Inflammatory macrophage (primary cell): Measurements from ENCODE around the gene PLEKHA3.
A peak's percentile ranks its signal among the peaks of the same experiment; 100 is the strongest.
"Not testable (repeated sequence)": the region's sequence is repeated elsewhere in the genome, so short reads cannot be mapped to it uniquely, and the experiment has no call there.

Source experiments
- DNase-seq, 2 donors: peaks; one replicate each; pipeline ENCODE4 v3.0.0-alpha.2; 2020 to 2022
- total RNA-seq, 18 experiments: gene quantifications; one replicate each; lab custom pipeline; 2026; ENCODE audit warnings: mixed read lengths in 6 of 18, inconsistent platforms in 2 of 18; lab: John Stamatoyannopoulos, UW

The PLEKHA3 gene
- total RNA-seq: 17.3 to 67.0 (median 39.1) reads per million in 18 experiments

DNA sequence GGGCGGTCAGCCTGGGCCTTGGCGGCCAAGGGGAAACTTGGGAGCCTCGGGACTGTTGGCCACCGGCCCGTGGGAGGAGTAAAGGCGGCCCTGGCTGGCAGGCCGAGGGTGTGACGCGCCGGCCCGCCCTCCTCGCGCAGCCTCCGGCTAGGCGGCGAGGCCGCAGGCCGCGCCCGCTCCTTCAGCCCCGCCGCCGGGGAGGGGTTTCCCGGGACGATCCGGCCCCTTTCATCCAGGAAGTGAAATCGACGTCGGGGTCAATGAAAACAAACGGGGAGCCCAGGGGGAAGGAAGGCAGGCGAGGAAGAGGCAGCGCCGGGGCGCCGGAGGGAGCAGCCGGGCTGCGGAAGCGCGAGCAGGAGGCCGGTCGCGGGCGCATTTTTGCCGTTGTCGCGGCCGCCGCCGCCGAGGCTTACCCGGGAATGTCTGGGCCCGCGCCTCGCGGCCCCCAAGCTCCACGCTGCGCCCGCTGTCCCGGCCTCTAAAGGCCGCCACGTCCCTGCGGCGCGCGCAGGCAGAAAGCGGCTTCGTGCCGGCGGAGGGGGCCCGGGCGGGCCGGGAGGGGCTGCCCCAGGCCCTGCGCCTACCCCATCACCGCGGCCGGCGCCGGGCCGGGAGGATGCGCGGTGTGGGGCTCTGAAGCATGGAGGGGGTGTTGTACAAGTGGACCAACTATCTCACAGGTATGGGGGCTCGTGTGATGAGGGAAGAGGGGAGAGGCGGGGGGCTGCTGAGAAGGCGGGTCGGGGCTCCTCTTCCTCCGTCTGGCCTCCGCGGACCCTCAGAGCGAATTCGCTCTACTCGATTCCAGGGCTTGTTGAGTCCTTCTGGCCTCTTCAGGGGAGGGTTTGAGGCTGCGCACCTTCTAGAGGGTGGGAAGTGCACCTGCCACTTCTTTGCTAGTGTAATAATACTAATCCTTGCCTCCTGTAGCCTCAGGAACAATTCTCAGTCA is at the start of gene PLEKHA3:
Gene PLEKHA3, plus strand, starts transcription at position 231 of the 955 bp plus-strand sequence. Its CDS starts 413 bp downstream, at position 644.
- DNase-seq: peak; percentile 95 to 98

DNA sequence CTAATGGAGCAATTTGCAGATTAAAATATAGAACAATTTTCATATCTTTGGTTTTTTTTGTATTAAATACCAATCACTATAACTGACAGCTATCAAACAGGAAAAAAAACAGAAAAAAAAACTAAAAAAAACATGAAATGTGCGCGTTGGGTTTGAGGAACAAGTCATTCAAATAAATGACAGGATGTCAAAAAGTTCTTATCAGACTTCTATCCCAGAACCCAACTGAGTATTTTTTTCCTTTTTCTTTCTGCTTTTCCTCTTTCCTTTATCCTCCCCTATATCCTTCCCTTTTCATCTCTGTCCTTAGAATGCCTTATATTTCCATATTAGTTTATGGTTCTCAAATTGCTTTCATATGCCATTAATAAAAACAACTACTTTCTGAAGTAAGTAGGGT is 43.6 kb upstream of the PLEKHA3 start:
- no peak for DNase-seq

DNA sequence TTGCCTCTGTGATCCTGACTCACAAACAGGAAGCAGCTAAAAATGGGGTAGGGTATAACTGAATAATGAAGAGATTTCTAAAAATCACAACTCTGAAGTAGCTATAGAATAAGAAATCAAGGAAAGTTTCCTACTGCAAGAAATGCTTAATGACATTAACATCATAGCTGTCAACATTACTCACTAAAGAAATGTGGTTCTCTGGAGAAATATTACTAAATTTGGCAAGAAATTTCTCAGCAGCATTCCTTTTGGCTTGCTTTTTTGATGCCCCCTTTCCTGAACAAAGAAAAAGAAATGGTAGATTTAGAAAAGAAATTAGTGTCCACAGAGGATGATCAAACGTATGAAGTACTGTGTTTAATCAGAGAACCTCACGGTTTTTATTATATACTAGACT is 38.8 kb upstream of the PLEKHA3 start:
- DNase-seq: no peak

DNA sequence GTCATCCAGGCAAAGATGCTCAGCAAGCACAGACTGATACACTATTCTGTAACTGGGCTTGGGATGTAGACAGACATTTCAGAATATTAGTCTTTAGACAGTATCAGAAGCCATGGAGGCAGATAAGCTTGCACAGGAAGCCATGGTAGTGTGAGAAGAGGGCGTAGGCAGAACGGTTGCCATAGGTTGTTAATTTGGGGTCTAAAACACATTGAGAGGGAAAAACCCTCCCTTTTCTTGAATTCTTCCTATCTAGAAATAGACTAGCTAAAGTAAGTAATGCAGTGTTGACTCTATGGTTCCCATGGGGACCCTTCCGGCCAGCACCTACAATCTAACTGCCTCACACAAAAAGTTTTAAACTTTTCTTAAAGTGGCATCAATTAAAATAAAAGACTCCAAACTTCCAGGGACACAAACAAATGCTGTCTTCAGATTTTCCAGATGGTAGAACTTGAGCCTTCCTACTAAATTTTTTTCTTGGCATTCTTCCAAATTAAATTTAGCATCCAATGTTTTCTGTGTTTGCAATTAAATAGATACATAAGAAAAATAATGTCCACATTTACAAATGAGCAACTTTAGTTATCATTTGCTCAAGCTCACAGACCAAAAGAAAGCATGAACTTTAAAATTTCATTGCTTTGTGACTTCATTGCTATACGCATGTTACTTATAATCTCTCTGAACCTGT is 31.1 kb upstream of the PLEKHA3 start:
- DNase-seq: no peak

DNA sequence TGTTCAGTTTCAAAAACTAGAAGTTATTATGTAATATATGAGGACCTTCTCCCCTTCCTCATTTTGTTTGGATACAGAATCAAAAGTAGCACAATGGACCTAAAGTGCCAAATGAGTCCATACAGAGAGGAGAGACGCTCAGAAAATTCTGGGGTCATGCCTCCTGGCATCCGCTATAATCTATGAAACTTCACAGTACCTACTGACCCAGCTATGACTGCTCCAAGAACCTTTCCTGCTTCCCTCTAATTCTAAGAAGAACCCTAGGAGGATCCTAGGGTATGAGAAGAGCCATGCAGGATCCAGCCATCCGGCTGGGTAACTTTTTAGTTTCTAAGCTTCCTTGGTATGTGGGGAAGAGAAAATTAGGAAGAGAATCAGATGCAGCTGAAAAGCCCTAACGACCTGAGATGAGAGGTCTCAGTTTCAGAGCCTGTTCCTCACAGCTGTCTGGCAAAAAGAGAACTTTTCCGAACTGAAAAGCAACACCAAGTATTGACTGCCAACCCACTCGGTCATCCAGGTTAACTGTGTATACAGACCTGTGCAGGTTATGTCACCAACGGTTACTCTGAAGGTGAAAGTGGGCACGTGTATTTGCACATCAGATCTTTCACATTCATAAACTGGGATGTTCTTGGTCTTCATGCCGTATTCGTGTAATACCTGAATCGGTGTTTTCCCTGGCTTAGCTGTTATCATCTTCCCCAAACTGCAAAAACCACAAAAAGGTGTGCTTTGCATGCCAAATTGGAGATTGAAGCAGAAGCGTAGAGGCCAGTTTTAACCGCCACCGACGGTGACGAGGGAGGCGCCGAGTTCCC is 30.3 kb upstream of the PLEKHA3 start:
- peak in 1 of 2 donors; percentile 6 for DNase-seq

DNA sequence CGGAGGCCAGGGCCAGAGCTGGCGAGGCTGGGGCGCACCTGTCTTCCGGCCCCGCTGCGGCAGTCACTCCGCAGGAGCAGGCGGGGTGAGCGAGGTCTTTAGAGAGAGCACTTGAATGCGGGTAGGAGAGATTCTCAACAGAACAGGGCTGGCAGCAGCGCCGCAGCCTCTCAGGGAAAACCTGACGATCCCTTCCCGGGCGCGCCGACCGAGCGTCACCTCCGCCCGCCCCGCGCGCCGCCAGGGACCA is 29.8 kb upstream of the PLEKHA3 start:
- DNase-seq: no peak

DNA sequence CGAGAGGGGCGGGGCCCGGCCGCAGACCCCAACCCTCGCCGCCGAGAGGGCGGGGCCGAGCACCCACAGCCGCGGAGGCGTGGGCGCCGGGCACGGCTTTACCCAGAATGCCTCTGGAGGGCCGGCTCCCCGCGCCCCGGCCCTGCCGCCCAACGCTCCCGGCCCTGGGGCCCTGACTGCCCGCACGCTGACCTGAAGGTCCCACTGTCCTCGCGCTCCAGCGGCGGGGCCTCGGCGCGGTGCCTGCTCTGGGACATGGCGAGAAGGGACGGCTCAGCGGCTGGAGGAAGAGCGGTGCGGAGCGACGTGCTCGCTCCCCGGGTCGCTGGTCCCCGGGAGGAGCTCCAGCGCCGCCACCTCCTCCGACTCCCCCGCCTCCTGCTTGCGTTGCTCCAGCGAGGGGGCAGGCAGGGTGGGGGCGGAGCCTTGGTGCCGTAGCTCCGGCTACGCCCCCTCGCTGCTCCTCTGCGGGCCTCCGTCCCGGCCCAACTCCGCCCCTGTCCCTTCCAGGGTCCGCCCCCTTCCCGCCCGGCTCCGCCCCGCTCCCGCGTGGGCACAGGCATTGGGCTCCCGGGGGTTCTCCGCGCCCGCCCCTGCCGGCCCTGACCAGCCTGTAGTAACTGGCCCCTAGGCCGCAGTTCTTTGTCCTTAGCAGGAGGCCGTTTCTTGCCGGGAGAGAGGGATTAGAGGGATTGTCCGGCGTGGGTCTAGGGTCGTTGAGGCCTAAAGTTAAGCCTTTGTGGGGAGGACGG is 29.3 kb upstream of the PLEKHA3 start, which contains the start of the genes PJVK and PRKRA:
Gene PJVK, plus strand, starts transcription at position 605 of the 752 bp plus-strand sequence. CDS start 2,032 bp downstream, outside the sequence.
Gene PRKRA, minus strand, starts transcription at position 402 of the 752 bp plus-strand sequence. Its CDS starts 145 bp downstream, at position 257.
- peak; percentile 97 to 98 for DNase-seq

DNA sequence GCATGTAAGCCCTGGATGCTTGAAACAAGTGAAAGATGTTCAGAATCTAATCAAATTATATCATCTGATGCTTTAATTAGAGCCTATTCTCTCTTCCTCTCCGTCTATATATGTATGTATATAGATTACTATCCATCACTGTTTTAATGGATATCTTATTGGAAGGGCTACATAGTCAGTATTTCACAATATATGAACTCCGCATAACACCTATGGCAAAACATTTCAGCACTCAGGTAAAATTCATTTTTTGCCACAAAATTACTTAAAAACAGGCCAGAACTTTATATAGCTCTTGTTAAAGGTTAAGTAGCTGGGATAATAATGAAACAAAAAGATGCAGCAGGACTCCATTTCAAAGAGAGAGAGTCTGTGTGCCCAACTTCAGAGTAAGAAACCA is 27.9 kb upstream of the PLEKHA3 start:
- DNase-seq: no peak

DNA sequence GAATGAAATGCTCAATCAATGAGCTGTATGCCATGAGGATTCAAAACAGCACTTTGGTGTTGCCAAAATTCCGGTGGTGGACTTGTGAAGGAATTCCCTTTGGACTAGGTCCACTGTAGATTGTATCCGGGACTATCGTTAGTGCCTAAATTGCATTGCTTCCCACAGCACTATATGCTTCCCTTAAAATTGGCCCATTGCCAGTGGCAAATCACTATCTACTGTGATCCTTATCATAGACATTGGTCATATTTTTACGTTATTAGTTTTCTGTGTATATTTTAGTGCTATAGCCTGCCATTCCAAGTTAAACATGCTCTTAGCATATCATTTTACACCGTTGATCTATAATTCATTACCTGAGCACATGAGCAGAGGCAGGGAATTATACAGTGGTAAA is 27.4 kb upstream of the PLEKHA3 start:
- no peak for DNase-seq

DNA sequence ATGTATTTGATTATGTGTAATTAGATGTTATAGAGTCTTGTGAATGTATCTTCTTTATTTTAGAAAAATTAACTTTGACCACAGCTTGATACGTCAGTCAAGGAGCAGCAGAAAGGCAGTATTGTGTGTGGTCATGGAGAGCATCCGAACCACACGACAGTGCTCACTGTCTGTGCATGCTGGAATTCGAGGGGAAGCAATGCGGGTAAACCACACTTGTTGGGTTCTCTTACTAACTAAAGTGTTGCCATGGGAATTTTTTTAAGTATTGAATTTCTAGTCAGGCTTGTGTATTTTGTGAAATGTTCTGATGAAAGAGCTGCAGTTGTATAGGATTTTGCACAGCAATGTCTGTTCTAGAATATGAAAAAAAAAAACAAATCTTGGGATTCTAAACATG is 24.3 kb upstream of the PLEKHA3 start:
- no peak for DNase-seq

DNA sequence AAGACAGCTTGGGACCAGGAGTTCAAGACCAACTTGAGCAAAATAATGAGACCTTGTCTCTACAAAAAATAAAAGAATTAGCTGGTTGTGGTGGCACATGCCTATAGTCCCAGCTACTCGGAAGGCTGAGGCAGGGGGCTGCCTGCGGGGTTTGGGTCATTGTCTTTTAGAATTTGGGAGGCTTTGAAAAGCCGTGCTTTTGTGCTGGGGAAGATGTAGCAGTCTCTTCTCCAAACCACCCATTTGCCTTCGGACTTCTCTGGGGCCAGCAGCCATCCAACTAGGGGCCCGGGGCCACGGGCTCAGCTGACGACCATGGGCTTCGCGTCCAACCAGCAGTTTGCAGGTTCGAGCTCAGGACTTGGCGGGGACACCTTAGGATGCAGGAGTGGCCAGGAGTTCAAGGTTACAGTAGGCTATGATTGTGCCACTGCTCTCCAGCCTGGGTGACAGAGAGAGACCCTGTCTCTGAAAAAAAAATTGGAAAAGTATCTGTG is 22.8 kb upstream of the PLEKHA3 start:
- DNase-seq: no peak

DNA sequence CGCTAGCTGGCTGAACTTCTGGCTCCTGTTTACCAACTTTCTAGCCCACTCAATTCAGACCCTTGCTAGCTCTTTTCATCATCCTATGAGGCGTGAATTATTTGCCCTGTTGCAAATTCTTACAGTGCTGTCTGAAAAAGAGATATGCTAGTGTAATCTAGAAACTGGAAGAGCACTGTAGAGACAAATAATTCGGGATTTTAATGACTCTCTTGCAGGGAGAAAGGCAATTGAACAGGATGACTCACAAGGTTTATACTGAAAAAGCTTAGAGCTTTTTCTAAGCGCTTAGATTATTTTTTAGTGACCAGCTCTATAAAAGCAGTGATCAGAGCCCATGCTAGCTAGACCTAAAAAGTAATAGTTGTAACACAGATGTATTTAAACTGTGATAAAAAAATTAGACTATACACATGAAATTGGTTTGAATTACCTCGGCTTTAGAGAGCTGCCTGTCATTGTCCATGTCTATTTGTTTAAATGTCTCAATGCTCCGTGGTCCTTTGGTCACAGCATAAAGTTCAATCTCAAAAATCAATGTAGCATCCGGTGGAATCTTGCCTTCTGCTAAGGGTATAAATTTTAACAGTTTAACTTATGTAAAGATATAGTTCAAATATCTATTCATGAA is 10.9 kb upstream of the PLEKHA3 start:
- DNase-seq: no peak

DNA sequence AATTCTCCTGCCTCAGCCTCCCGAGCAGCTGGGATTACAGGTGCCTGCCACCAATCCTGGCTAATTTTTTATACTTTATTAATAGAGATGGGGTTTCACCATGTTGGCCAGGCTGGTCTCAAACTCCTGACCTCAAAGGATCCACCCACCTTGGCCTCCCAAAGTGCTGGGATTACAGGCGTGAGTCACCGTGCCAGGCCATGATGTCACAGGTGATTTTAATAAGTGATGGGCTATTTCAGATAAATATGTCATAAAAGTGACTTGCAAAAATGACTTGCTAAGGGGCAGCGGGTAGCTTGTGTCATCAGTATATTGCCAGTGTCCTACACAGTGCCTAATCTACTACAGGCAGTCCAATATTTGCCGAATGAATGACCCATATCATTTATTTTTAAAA is 8.9 kb upstream of the PLEKHA3 start:
- not testable (repeated sequence) for DNase-seq

DNA sequence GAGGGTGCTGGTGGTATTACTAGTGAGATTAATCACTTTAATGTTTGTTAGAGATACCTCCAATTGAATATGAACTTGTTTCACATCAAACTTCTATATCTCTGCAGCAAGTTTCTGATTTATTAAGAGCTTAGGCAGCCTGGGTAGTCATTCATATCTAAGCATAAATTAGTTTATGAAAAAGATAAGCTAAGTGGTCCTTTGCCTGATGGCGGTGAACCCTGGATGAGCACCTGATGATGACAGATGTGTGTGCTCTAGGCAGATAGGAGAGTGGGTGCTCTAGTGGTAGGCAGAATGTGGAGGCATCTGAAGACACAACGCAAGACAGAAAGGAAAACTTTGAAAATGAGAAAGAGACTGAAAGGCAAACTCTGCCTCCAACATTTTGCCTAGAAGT is 6.9 kb upstream of the PLEKHA3 start:
- no peak for DNase-seq

DNA sequence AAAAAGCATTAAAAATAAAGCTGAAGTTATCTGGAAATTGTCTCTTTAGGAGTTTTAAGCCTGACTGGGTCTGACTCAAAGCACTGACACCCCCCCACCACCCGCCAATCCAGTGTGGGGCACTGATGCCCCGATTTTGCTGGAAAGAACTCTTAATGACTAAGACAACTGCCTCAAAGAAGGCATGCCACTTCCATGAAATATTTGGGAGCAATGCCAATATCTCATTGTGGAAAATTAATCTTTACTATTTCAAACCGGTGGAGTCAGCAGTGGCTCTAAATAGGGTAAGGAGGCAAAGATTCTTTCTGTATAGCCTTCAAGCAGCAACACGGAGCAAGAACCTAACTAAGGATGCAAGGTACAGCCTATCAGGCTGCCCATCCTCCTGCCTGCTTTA is 6.3 kb upstream of the PLEKHA3 start:
- DNase-seq: no peak

DNA sequence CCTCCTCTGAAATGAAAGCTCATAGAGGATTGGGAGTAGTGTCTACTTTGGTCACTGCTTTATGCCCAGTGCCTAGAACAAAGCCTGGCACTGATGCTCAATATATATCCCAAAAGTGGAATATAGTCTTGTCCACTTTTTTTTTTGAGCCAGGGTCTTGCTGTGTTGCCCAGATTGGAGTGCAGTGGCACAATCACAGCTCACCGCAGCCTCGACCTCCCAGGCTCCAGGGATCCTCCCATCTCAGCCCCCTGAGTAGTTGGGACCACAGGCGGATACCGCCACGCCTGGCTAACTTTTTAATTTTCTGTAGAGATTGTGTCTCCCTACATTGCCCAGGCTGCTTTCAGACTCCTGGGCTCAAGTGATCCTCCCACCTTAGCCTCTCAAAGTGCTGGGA is 5.7 kb upstream of the PLEKHA3 start:
- DNase-seq: no peak

DNA sequence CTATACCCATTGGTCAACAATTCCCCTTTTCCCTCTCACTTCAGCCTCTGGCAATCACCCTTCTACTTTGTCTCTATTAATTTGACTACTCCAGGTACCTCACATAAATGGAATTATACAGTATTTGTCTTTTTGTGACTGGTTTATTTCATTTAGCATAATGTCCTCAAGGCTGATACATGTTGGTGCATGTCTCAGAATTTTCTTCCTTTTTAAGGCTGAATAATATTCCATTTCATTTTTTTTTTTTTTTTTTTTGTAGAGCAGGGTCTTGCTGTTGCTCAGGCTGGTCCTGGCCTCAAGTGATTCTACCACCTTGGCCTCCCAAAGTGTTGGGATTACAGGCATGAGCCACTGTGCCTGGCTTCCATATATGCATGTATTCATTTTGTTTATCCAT is 3.8 kb upstream of the PLEKHA3 start:
- no peak for DNase-seq

DNA sequence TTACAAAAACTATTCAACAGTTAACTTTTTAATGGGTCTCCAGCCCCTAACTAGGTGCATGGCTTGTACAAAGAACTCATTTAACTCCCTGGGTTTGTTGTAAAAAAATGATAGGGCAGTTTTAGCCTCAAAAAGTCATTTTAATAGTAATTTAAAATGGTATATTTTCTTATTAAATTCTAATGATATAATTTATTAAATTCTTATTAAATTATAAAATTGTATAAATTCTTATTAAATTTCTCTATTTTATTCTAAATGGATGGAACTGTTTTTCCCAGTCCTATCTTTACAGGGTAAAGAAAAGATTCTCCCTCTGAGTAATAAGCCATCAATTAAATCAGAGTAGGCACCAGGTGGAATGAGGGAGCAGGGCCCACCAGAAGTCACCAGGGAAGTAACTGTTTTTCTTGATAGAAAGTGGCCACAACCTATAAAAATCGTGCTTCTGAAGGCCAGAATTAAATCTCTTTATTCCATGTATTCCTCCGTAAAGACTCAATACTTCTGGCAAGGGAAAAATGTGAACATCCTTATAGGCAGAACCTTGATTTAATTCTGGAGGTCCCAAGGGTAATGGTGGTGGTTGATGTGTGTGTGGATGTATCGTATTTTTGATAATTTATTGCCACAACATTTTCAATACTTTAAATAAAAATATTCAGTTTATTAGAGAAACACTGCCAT is 2.7 kb upstream of the PLEKHA3 start:
- DNase-seq: no peak

DNA sequence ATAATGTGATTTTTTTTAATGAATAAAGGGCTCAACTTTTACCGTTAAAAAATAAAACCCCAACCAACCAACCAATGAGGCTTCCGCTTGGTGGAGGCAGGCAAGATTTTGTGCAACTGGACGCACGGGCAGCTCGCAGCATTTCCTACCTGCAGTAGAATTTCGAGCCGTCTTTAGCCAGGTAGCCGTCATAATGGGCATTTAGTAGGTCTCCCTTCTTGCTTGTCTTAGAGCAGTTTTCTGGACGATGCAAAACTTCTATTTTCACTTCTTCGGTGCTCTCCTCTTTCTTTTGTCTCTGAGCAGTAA is 2.2 kb upstream of the PLEKHA3 start:
- peak in 1 of 2 donors; percentile 11 for DNase-seq

DNA sequence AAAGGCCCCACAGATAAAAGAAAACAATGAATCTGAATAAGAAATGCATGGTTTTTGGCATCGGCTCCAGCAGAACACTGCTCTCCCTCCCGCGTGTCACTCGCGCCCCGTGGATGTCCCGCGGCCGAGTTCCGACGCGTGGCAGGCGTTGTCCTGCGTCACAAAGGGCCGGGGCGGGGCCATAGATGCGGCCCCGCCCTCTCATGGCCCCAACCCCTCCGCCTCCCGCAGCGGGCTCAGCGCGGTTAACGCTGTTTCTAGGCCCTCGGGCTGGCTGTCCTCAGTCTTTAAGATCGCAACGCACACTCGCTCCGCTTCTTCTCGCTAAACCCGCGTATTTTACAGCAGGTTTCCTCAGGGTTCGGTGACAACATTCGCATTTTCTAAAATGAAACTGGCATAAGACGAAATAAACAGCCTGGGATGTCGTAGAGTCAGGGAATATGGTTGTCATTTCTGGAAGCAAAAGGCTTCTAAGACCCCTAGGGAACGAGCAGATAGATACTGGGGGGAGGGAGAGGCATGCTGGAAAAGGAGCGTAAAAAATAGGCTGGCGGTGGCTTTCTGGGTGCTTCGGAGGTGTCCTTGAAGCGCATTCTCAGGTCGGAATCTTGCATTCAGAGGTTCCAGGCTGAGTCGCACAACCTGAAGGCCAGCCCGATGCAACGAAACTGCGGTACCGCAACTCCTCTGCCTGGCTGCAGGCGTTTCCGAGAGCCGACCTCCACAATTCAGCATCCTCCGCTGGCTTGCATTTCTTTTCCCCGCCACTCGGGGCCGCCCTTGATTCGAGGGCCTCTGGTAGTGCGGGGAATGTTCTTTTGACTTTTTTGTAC is 1.6 kb upstream of the PLEKHA3 start, which contains the start of gene FKBP7:
Gene FKBP7, minus strand, starts transcription at position 162 of the 836 bp plus-strand sequence. Its CDS starts 101 bp downstream, at position 61.
- DNase-seq: peak; percentile 79 to 88
